HG03432 (cell line): ENCODE data around the gene NAV1.
"Not testable (repeated sequence)": the region's sequence is repeated elsewhere in the genome, so short reads cannot be mapped to it uniquely, and the experiment has no call there.

Experiments used
- ATAC-seq: cut with Tn5 transposase; IDR thresholded peaks from one replicate; pipeline ENCODE4 v1.9.1; 2021; ENCODE audit warnings: mild to moderate bottlenecking, moderate library complexity; ENCODE audit not compliant: unreplicated experiment

NAV1 gene

DNA sequence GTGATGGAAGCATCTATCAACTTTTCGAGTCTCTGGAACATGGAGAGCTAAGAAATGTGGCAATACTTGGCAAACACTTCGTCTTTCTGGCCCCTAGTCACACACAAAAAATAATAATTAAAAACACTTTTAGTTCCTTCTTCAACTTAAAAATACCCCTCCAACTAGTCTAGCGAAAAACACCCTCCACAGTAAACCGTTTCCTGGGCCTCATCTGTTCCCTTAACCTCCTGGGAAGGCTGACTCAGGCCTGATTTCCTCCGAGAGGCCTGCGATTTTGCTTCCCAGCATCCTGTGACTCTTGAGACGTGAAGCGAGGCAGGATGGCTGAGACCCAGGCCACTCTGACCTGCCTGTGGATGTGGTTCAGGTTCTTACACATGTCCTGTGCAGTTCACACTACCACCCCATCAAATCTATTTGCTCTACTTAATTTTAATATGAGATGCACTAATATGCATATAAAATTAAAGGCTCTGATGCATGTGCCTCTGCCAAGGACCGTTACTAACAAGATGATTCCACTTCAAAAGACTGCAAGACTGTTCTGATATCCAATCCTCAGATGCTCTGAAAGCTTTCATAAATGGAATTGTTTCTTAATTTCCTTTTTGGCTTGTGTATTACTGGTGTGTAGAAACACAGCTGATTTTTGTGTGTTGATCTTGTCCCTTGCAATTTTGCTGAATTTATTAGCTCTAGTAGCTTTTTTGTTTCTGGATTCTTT, 3.5 kb downstream of the NAV1 start:
- no peak for ATAC-seq

DNA sequence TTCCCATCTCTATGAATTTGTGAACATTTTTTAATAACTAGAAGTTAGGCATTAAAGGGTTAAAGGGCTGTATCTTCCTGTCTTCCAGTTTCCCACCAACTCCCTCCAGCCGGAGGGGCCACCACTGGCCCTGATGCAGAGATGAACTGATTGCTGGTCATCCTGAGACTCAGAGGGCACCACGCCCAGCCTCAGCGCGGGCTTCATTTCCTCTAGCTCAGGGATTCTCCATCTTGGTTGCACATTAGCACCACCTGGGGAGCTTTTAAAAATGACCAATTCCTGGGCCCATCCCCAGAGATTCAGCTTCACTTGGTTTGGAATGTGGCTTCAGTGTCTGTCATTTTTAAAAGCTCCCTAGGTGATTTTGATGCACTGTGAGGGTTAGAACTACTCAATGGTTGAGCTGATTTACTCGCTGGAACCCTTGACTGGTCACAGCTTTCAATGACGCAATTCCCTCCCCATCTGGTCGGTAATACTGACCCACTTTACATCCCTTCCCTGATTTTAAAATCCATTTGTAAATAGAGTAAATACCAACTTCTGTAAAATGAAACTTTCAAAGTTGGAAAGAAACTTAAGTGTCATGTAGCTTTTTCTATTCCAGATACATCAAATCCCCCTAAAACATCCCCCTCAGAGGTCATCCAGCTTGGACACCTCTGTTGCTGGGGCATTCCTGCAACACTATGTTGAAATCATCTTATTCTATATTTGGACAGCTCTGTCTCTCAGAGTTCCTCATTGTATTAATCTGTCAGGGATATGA, 5.1 kb downstream of the NAV1 start:
- ATAC-seq: no peak

DNA sequence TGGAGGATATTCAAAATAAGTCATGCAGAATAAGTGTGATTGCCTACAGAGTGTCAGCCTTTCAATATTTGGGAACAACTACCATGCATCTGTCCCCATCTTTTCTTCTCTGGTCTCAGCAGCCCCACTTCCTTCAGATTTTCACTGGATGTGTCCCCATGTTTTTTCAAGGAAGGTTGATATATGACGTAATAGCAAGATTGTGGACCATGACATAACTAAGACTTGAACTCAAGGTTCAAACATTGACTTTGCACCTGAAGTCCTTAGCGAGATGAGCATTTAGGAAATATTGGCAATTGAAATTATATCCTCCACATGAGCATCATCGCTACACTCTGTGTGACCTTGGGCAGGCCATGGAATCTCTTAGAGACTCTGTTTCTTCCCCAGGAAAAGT, 5.8 kb downstream of the NAV1 start:
- ATAC-seq: no peak

DNA sequence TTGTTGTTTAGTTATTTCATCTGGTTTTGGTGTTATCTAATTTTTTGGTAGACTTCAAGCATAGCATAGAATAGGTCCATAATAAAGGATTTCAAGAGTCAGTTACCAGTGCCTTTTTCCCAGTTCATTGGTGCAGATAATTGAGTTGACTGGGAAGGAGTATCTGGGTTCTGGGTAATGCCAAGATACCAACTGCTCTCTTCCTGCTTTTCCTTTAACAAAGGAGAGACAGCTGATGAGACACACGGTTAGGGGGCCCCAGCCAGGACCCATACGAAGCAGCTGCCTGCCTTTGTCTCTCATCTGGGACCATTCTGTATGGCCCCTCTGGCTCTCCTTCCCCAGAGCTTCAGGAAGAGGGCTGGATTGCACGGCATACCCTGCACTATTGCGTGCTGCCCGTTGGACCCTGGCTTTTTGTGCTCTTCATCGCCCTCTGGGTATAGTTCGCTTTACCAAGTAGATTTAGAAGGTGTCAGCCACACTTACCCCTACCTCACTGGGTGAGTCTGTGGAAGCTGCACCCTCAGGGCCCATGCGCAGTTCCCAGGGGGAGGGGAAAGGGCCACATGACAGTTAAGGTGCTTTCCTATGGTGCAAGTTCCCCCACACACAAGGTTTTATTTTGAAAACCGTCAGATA, 7.0 kb downstream of the NAV1 start:
- no peak for ATAC-seq

DNA sequence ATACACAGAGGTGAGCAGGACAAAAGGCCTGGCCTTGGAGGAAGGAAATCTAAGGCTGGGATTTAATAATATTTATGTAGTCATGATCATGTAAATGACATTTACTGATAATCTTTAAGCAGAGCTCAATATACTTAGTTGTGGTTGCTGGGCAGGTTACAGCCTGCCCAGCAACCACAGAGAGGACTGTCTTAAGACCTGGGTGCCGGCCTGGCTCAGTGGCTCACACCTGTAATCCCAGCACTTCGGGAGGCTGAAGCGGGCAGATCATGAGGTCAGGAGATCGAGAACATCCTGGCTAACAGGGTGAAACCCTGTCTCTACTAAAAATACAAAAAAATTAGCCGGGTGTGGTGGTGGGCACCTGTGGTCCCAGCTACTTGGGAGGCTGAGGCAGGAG, 10.6 kb downstream of the NAV1 start:
- not testable (repeated sequence) for ATAC-seq

DNA sequence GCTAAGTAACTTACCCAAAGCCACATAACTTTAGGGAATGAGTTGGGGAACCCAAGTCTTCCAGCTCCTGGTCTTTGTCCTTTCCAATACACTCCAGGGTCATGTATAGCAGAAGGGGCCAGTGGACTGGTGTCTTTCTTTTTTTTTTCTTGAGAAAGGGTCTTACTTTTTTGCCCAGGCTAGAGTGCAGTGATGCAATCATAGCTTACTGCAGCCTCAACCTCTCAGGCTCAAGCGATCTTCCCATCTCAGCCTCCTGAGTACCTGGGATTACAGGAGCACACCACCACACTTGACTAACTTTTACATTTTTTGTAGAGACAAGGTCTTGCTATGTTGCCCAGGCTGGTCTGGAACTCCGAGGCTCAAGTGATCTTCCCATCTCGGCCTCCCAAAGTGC, 12.2 kb downstream of the NAV1 start:
- no peak for ATAC-seq

DNA sequence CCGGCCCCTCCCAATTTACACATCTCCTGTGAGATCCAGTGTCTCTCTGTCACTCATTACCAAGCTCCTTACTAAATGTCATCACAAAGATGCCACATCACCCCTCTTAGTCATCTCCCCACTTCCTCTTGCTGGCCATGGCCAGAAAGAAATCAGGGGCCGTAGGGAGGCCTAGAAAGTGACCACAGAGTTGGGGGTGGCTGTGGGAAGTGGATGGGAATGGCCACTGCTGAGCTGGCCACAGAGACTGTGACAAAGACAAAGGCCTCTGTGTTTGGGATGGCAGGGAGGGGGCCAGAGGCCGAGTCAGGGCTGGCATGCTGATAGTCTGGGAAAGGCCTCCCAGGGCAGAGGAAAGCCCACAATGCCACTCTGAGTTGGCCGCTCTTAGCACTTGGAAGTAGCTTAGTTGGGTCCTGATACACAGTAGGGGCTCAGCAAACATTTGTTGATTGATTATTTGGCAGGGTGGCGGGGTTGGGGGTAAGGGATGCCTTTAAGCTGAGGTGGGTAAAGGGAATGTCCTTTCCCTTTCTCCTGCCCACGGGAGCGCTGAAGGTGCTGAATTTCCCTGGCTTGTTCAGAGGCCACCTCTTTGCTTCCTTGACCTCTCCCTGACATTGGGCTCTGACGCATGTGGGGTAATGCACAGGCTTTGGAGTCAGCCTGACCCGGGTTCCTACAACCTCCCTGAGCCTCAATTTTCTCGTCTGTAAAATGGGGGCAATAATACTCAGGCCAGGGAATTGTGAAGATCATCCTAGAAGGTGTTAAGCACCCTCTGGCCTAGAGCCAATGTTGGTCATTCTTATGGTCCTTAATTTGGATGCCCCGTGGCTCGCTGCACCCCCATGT, 13.2 kb downstream of the NAV1 start:
- ATAC-seq: no peak

DNA sequence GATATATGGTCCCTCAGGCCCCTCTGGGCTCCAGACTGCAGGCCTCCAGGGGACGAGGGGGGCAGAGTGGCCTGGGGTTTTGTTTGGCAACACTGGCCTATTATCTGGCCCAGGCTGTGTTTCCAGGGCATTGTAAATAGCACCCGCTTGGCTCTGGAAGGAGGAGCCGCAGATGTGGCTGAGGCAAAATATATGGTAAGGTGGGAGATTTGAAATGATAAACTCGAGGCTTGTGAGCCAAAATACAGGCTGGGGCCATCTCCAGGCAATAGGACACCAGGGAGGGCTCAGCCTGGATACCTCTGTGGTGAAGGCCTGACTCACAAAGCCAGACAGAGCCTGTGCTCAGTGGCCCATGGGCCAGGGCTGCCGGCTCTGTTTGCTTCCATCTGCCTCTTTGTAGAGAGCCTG, 14.0 kb downstream of the NAV1 start:
- no peak for ATAC-seq

DNA sequence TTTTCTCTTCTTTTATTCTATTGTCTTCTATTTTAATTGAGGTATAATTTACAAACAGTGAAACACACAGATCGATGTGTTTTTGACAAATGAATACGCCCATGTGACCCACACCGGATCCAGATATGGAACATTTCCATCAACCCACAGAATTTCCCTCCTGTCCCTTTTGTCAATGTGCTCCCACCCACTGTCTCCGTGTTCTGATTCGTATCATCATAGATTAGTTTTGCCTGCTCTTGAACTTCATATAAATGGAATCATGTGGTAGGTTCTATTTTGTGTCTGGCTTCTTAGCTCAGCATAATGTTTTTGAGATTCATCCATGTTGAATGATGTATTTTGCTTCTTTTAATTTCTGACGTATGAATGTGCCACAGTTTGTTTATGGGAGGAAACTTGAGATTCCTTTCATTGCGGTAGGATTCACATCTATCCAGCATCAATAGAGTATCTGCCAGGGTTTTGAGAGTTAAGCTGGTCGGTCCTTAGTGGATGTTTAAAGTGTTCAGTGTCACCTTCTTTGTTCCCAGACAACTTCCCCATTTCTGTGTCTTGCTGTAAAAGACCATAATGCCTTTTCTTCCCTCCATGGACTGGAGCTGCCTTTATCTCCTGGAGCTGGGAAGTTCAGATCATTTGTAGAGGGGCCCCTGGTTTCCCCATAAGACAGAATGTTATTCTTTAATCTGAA, 14.7 kb downstream of the NAV1 start:
- no peak for ATAC-seq

DNA sequence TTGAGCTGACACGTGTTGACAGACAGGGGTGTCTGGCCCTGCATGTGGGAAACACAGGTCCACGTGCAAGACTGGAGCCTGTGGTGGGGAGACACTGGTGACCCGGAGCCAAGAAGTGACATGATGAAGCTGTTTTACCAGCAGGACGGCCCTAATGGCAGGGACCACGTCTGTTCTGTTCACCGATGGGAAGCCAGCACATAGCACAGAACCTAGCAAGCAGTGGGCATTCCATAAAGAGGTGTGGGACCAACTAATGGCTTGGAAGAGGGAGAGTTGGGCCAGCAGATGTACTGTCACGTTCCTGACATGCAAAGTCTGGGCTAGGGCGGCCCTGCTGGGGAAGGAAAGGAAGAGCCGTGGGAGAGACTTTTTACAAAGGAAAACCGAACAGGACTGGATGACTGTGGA, 15.3 kb downstream of the NAV1 start:
- ATAC-seq: no peak

DNA sequence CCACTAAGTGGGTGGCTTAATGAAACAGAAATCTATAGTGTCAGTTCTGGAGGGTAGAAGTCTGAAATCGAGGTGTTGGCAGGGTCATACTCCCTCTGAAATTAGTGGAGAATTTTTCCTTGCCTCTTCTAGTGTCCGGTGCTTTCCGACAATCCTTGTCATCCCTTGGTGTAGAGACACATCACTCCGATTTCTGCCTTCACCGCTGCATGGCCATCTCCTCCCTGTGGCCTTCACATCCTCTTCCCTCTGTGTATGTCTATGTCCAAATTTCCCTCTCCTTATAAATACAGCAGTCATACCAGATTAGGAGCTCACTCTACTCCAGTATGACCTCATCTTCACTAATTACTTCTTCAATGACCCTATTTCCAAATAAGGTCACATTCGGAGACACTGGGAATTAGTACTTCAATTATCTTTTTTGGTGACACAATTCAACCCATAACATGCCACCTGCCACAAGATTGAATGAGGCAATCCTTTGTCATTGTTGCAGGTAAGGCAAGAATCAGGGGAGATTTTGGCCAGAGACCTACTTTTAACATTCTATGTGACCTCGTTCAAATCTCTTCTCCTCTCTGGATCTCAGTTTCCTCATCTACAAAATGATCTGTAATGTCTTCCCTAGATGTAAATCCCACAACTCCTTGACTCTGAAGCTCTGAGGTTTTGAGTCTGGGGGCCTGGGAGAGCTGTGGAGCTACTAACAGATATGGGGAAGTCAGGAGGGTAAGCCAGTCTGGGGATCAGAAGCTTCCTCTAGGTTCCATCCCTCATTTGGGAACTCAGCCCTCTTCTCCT, 16.1 kb downstream of the NAV1 start:
- no peak for ATAC-seq

DNA sequence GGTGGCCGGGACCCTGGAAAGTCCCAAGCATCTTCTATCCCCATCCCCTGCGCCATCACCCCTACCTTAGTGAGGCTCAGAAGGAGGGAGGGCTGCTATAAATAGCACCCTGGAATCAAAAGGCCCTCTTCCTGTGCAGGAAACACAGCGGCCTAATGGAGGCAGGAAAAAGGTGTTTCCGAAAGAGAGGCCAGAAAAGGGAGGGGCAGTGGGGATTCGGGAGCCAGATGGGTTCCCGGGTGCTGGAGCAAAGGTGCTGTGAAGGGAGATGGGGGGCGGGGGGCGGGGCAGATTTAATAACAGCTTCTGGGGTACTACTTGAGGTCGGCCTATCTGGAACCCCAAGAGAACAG, 16.6 kb downstream of the NAV1 start:
- ATAC-seq: no peak

DNA sequence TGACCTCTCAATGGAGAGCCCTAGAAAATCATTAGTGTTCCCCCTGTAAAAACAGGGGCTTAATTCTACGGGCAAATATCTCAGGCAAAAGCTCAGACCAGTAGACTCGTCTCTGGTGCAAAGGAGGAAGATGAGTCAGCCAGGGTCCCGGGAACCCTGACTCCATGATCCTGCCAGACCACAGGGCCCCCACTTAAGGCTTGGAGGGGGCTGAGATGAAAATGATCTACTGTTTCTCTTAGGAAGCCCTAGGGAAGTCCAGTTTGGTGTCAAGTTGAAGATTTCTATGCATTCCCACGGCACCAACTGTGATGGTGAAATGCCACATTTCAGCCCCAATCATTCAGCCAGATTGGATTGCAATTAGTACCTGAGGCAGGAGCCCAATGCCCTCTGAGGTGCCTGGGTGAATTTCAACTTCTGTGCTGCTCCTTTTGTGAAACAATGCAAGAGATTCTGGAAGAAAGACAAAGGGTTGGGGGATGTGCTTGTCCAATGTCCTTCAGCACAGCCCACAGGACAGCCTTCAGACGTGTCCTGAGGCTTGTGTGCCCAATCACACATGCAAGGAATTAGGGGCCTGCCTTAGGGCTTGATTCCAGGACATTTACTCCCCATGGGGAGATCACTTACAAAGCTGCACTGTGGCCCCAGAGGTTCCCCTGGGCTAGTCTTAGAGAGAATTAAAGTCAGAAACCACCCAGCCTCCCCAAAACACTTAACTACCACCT, 18.1 kb downstream of the NAV1 start:
- no peak for ATAC-seq

DNA sequence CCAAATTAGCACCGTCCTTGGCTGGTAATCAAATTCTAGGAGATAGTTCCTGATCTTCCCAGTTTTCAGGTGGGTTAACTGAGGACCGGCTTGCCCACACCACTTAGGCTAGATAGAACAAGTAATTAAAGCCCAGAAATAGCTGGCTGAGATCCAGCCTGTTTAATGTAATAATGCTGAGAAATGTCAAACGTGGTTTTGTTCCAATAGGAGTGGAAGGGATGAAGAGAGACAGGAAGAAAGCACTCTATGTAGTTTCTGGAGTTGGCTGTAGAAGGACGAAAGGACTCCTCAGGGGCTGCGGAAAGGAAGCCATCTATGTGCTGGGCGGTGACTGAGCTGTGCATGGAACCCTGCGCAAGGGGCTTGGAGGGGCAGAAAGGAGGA, 18.6 kb downstream of the NAV1 start:
- ATAC-seq: no peak

DNA sequence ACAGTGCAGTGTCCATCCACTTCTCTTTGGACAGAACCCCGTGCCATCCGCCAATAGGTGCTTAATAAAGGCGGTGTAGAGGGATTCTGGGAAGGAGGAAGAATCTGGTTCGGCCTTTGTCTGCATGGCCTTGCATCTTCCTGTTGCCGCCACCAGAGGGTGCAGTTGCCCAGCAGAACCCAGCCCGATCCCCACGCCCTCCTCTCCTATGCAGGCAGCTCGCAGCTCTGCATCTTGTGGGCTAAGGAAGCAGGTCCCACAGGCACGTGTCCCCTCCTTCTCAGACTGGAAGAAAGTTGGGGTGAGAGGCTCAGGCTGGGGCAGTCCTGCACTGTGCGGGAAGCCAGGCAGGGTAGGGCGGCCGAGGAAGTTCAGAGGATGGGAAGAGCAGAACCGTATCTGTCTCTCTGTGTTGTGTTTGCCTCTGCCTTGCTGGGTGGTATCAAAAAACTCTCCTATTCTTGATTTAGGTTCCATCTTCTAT, 20.8 kb downstream of the NAV1 start:
- peak; percentile 76 for ATAC-seq

DNA sequence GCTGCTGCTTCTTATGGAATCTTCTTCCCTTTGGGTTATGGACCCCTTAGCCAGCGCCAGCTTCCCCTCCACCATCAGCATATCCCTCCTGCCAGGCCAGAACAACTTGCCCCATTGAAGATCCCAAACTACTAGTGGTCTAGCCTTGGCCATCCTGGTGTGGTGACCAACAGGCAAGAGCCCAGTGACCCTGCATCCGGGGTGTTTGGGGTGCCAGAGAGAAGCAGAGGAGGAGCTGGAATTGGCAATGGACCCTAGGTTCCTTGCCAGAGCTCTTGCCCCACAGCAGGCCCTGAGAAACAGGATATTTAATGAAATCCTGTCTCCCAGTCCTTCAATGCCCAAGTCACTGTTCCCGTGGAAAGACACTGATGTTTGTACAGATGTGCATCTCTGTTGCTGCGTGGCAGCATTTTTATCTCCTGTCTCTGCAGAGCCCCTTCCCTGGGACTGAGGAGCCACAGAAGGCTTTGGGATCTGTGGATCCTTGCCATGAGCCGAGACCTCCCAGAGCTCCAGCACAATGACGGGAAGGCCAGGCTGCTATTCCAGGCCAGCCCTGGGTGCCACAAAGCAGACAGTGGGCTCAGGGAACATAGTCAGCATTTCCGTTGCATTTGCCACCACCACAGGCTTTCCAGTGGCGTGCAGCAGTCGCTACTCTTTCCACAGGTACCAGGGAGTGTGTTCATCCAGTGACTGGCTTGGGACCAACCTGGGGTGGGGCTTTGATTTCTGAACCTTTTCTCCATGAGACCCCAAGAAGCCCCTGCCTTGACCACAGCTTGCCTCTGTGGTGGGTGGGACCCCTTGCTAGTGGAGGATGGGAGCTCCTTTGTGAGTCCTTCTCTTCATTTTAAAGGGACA, 21.6 kb downstream of the NAV1 start:
- ATAC-seq: no peak

DNA sequence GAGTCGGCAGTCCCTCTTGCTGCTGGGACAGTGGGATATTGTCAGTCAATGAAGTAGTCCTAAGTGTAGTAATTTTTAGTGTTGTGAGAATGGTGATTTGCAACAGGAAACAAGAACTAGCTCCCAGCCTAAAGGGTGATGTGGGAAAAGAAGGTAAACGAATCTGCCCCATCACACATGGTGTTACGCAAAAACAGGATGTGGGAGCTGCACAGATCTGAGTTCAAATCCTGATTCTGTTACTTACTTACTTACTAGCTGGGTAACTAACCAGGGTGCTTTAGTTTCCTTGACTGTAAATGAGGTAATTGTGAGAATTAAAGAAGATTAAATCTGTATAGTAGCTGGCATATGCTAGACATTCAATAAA, 22.3 kb downstream of the NAV1 start:
- no peak for ATAC-seq

DNA sequence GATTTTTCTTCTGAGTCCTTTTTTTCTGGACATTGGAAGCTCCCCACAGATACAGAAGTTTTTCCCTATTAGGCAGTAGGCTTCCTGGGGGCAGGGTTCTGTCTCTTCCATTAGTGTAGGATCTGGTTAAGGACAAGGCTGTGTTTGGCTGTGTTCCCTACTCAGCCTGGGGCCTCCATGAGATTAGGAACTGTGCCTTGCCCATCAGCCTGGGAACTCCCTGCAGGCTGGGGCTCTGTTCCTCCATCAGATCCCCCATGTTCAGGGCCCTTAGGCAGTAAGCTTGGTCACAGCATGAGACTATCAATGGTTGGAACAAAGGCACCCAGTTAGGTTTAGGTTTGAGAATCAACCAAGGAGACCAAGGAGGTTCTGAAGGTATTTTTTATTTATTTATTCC, 22.7 kb downstream of the NAV1 start:
- ATAC-seq: no peak
